Esophagus mucosa (tissue), 1 donor: ENCODE results near the gene CERK. TPM values are rescaled to one million over a fixed set of nuclear protein-coding genes. Genes with fewer than 3 reads are reported as not detected.
"Not testable (repeated sequence)": the region's sequence is repeated elsewhere in the genome, so short reads cannot be mapped to it uniquely, and the experiment has no call there.

Source experiments
- ATAC-seq: fragments of 200-7000 bp; cut with Tn5 transposase; one replicate; pipeline ENCODE4 v1.9.1; 2020
- total RNA-seq: library from RNA; stranded (reverse); gene quantifications from one replicate; pipeline ENCODE4 v1.2.4, GENCODE V29; 2023
- donor health status: DM: yes; HTN: yes; CAD: no.

Gene CERK
- total RNA-seq, 1 donor from 2014 or later: 21.9 TPM

- not testable (repeated sequence) for ATAC-seq
These were observed 95.1 kb downstream of the CERK start for GRCh38 chr22:46642840-46643480.

GRCh38 chr22:46641811-46642266 lies 96.2 kb downstream of the CERK start:
- ATAC-seq: no peak

DNA sequence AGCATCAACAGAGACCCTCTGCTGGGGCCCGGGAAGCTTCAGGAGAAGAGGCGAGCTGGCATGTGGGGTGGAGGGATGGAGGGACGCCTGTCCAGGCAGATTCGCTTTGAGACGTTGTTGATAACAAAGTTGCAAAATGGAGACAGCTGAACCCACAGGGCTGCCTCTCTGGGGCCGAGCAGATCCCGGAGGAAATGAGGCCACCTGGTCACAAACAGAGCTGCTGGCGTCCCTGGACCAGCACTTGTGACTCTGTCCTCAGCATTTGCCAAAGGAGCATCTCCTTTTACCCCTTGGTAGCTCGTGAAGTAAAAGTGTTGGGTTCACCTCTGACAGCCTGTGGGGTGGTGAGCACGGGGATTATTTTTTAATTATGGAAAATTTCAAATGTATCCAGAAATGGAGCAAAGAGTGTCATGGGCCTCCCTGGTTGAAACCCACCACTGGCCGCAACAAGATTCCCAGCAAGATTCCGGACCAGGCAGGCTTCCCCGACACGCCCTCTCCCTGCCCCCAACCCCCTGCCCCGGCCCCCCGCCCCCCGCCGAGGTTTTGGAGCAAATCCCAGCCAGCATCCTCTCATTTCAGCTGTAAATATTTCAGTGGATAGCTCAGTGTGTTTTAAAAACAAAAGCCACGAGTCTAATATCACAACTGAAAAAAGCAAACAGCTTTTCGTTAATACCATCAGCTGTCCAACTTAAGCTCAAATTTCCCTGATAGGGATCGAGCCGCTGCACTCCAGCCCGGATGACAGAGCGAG lies 97.6 kb downstream of the CERK start:
- no peak for ATAC-seq

DNA sequence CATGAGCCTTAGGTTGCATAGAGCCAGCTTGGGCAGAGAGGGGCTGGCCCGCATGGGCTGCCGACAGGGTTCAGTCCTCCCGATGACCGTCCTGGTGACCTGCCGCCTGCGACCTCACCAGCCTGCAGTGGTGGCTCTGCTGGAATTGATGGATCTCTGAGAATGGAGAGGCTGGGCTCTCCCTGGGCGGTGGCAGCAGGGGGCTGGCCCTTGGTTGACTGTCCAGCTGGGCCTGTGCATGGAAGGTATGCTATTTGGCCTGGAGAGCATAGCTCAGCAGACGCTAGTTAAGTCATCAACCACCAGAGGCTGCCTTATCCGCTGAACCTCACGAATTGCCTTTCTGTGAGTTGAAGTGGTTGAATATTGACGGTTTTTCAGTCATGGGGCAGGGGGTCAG lies 98.2 kb downstream of the CERK start:
- ATAC-seq: no peak

- peak; percentile 20 for ATAC-seq
These were observed 99.2 kb downstream of the CERK start for GRCh38 chr22:46638601-46639431.

DNA sequence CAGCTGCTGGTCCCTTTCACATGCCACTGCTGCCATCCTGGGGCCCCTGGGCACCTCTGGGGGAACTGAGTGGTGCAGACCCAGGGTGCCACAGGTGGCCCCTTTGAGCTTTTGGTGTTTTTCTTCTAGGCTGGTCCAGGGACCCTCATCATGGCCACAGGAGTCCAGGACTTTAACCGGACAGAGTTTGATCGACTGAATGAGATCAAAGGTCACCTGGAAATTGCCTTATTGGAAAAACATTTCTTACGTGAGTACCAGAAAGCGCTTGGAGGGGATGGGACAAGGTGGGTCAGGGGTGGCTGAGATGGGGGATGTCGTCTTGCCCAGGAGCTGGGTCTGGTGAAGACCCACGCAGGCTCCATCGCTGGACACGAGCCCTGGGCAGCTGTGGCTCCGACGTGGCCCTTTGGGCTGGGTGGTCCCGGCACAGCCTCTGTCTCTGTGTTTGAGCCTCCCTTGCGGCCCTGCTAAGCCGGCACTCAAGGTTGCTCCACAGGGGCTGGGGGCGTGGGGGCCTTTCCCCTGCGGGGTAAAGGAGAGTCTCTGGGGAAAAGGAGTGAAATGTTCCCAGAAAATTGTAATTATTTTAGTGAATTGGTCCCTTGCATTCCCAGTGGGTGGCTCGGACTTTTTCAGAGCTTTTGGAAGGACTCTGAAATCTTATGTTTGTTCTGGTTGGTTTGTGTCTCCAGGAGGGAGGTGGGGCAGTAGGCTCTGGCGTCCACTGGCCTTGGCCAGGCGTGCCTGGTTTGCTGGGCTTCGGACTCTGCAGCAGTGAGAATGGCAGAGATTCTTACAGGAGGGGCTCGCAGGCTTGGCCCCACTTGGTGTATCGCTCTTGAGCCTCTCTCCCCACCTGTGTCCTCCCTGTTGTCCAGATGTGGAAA lies 100.1 kb downstream of the CERK start:
- ATAC-seq: no peak

DNA sequence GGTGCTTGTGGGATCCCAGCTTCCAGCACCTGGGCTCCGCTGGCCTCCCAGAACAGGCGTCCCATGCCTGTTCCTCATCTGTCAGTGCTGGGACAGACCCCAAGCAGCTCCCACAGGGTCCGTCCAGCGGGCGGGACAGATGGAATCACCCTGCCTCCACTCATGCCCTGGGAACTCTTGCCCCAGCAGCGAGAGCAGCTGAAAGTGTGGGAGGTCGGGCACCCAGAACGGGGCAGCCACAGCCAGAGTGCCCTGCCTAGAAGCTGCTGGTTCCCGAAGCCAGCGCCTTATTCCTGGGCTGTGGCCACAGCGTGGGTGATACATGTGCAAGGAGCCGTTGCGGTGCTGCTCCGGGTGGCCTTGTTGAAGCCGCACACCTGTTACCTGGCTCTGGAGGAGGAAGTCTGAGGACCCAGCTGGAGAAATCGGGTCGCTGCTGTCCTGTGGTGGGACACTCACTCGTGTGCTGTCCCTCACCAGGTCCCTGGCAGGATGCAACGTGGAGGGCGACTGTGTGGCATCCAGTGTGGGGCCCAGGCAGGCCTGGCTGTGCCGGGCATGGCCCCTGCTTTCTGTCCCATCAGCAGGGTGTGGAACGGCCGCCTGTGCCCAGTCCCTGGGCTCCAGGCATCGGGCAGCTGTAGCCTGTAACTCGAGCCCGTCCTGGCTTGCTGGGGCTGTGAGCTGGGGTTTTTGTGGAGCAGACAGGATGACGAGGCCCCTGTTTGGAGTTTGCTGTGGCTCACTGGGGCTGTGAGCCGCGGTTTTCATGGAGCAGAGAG lies 101.6 kb downstream of the CERK start:
- no peak for ATAC-seq

DNA sequence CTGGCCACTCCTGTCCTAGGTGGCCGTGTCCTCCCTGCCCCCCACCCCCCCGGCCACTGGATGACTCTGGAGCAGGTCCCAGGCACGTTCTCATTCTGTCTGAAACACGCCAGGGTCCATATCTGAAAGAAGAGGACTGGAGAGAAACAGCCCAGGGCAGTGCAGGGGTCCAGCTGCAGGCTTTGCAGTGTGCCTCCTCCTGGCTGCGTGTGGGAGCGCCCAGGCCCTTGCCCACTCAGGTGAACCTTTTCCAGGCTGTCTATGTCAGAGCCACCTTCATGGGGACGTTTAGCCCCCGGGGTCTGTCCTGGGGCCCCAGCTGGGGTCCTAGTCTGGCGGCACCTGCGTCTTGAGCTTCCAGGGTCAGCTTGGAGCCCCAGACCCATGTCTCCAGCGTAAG lies 102.3 kb downstream of the CERK start:
- no peak for ATAC-seq

GRCh38 chr22:46634973-46635685 lies 102.9 kb downstream of the CERK start:
- not testable (repeated sequence) for ATAC-seq

Other genes starting within 250 kb of the CERK start
- gene CELSR1, start 200.6 kb downstream of the CERK start, total RNA-seq: 36.0 TPM
- 37.7 TPM for gene GRAMD4, start 117.9 kb downstream of the CERK start, total RNA-seq
- 21.4 TPM for gene TBC1D22A, start 24.4 kb upstream of the CERK start, total RNA-seq